ENCODE data around the gene OR8A1.

Gene OR8A1

DNA sequence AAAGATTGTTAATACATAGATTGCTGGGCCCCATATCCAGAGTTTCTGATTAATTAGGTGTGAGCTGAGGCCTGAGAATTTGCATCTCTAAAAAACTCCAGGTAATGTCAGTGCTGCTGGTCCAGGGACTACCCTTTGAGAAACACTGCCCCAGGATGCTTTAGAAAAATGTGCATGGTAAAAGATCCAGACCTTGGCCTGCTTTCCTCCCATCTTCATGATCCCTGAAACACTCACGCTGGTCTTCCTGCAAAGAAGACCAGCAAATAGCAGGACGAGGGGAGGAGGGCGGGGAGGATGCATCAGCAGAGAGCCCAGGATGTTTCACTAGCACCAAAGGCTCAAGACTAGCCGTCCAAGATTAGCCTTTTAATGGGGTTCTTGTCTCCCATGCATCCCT, at the start of gene OR8A1:
Gene OR8A1 (plus strand): TSS at position 301 of the 400 bp plus-strand sequence. CDS start 123 bp downstream, outside the sequence.
- DNase-seq = no peak

DNA sequence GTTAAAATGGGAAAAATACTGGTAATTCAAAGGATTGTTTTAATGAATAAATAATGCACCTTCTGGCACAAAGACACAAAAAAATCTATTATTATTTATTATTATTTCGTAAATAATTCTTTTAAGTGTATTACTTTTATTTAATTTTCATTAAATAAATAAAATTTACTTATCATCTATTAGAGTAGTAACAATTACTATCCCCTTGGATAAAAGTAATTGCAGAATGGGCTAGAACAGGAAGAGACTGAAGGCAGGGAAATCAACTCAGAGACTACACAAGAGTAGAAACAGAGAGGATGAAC, 49.3 kb upstream of the OR8A1 start:
- DNase-seq = no peak

DNA sequence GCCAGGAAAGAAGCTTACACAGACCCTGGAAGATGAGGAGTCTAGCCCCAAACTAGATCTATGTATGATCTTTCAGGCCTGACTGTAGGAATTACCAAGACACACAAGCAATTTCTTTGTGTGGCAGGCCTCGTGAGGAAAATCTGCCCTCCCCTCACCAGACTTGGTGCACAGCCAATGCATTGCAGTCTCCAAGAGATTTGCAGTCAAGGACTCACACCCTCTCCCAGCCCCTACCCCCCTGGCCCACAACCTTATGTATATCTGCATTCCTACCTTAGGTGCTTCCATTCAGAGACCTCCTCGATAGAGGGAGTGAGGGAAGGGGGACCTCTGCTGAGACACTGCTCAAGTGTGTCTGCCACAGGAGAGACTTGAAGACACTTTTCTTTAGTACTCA, 36.2 kb upstream of the OR8A1 start:
- no peak for DNase-seq

DNA sequence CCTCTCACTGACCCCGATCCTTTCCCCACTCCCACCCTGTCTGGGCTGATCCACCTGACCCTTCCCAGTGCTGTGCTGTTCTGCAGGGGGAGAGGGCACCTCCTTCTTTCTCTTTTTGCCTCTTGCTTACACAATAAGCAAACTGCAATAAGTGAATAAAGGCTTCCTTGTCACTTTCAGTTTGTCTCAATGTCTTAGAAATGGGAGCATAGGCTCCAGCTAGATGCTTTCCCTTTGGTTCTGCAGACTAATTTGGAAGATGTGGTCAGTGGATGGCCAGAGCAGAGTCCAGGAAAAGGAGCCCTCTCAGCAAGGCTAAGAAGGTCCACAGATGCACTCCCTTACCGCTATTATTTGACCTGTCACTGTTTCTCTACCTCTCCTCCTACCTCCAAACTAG, 35.7 kb upstream of the OR8A1 start:
- no peak for DNase-seq

DNA sequence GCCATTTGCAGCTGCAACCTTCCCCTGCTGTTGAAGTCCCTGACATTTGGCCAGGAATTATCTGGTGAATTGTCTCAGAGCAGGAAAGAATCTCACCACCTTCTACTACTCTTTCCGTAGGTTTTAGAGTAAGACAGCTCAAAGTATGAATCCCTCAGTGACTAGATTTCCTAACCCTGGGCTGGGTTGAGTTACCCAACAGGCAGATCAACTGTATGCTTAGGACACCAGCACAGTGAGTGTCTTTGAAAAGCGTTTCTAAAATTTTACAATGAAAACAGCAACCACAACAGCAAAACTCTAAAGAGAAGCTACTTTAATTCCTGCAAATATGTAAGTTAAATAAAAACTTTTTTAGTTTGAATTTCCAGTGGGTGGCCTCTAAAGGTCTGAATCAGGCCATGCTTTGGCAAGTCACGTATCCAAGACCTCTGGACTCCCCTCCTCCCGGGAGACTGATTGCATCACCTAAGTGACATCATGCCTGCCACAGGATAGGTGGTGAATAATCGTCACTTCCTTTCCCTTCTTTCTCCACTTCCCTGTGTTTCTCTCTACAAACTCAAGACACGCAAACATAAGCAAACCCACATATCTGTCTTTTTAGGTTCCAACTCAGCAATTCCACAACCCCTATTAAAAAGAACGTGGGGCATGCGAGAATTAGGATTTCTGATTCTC, 34.1 kb upstream of the OR8A1 start:
- DNase-seq = no peak

DNA sequence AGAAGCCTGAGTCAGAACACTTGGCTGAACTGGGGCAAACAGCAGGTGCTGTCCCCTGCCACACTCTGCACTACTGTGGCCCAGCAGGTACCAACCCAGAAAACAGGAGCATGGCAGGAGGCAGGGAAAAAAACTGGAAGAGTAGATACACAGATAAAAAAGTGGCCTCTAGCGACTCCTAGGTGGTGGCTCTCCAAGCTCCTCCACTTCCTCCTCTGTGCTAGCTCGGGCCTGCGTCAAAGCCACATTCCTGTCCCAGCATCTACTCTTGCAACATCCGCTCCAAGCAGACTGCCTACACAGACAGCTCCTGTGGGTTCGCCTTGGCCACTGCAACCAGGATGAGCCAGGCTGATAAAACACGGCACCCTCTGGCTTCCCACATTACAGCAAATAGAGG, 33.3 kb upstream of the OR8A1 start:
- DNase-seq = no peak

DNA sequence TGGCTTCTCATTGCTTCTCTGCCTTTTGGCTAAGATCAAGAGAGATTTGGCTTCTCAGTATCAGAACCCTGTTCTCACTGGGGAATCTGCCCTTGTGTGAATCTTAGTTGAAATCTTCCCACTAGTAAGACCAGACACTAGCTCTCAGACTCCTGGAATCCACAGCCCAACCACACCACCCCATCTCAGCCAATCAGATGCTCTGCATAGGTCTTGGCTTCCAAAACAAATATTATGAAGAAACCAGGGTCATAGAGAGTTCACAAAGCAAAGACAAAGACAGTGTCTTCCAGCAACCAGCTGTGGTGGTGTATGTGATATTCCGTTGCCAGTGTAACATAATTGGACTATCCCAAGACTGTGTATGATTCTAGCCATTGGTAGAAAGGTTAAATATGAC, 31.8 kb upstream of the OR8A1 start:
- DNase-seq = no peak

DNA sequence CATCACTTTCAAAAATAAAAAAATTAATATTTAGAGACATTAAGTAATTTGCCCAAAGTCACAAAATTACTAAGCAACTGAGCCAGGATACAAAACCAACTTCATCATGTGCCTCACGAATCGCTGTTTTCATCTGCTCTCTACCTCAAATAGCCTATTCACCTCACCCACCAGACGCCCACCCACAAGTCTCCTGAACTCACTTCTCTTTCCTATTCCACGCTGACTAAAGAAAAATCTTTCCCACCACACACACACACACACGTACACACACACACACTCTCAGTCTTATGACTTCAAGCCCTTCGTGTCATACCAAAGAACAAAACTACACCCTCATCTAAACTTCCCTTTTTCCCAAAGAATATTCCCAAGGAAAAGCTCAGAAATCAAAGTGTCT, 28.6 kb upstream of the OR8A1 start:
- DNase-seq = no peak

DNA sequence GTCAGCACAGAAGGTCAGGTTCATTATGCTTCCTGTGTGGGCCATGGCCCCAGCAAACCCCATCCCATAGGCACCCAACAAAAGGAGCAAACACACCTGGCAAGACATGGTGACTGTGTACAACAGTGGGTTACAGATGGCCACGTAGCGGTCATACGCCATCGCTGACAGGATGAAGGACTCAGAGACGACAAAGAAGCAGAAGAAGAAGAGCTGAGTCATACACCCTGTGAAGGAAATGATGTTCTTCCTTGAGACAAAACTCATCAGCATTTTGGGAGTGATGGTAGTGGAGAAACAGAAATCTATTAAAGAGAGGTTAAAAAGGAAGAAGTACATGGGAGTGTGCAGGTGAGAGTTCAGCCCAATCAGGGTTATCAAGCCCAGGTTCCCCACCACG, 26.7 kb upstream of the OR8A1 start:
- no peak for DNase-seq

DNA sequence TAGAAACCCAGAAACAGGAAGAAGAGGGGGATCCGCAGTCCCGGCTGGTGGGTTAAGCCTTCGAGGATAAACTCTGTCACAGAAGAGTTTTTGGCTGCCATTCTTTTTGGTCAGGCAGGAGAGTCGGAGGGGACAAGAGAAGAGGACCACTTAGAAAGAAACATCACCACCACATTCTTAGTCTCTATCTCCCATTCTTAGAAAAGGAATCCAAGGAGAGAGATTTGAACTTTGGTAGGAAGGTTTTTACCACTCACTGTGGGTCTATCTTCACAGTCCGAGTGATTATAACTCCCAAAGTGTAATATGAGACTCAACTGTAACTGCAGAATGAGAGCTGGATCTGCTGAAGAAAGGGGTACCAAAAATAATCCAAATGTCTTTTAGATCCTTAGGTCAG, 26.2 kb upstream of the OR8A1 start, which contains the start of gene OR8B12:
Gene OR8B12 (minus strand): TSS at position 101 of the 400 bp plus-strand sequence. CDS start 0 bp downstream, at position 101.
- DNase-seq = no peak

DNA sequence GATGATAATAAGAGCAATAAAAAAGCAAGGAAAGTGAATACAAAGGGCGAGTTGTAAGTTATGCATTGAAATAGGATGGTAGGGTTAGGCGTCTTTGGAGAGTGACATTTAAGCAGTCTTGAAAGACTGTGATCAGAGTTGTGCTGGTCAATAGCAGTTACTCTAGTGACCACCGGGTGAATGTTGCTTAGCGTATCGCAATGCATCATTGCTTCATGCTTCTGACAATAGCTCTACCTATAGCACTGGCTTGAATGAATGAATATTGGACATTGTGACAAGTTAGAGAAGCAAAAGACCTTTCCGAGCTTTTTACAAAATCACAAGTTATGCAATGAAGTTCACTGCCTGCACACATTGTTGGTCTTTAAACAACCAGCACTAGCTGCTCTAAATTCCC, 18.6 kb upstream of the OR8A1 start:
- DNase-seq = no peak

DNA sequence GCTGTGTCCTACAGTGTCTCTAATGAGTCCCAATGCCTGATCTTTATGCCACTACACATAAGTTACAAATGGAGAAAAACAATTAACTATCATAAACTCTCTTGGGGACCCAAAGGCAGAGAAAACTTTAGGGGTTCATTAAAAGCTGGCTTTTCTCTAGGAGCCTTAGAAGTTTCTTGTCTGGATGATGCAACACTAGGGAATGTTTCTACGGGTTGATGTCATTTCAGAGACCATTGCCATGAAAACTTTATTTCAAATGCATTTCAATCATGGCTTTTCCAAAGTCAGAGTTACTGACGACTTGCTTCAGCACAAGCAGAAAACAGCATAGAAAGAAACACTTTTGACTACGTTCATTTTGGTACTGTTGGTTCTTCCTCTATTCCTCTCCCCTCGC, 17.8 kb upstream of the OR8A1 start:
- no peak for DNase-seq

DNA sequence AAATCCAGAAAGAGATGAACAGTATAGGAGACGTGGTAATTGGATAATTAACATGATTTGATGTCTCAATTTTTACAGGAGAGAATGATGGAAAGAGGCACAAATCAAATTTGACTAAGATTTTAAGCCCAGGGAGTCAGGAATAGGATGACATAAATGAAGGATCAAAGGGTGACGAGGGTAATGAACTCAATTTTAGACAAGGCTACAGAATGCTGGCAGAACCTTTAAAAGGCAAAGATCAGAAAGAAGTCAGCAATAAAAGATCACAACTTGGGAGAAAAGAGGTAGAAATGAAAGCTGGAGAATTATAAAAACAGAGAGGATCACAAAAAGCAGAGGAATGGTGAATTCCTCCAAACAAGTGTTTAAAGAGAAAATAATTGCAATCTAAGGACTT, 13.0 kb upstream of the OR8A1 start:
- no peak for DNase-seq

DNA sequence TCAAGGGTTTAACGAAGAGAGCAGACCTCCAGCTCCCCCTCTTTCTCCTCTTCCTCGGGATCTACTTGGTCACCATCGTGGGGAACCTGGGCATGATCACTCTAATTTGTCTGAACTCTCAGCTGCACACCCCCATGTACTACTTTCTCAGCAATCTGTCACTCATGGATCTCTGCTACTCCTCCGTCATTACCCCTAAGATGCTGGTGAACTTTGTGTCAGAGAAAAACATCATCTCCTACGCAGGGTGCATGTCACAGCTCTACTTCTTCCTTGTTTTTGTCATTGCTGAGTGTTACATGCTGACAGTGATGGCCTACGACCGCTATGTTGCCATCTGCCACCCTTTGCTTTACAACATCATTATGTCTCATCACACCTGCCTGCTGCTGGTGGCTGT, 363 bp downstream of the OR8A1 start:
- DNase-seq = no peak

DNA sequence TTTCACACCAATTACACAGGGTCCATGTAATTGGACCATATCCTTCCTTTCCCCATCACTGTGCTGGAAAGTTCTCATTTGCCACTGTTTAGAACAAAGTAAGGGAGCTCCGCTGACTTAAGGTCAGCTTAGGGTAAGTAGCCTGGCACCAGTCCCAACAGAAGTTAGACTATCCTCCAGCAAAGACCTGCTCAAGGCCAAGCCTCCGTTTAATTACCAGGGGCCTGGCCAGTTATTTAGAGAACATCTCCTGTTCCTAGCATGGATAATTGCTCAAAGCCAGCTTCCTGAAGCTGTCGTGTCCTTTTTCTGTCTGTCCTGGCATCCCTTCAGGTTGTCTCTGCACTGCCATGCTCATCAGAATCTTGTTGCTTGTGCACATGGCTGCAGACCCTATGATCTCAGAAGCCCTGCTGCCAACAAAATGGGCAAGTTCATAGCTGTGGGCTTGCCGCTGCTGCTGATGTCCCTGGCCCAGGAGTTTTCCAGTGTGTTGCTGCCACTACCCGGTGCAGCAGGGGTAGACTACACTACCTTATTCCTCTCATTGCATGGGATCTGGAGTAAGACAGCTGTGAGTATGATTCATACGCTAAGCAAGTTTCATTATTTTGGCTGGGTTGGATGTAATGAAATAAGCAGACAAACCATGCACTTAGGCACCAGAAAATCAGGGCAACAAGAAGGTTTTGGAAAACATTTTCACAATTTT, 8.1 kb downstream of the OR8A1 start:
- no peak for DNase-seq

DNA sequence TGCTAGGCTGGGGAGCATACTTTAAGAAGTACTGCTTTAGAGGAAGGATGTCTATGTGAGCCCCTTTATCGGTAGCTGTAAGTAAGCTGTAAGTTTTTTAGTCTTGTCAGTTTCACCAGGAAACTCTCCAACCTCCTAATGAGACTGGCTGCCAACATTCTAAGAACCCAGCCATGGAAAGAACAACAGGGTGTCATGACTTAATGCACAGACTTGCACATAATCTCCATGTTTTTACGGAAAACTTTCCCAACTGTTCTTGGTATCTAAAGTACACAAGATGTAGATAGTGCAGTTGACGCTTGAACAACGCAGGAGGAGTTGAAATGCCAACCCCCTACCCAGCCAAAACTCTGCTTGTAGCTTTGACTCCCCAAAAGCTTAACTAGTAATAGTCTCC, 9.0 kb downstream of the OR8A1 start:
- no peak for DNase-seq

DNA sequence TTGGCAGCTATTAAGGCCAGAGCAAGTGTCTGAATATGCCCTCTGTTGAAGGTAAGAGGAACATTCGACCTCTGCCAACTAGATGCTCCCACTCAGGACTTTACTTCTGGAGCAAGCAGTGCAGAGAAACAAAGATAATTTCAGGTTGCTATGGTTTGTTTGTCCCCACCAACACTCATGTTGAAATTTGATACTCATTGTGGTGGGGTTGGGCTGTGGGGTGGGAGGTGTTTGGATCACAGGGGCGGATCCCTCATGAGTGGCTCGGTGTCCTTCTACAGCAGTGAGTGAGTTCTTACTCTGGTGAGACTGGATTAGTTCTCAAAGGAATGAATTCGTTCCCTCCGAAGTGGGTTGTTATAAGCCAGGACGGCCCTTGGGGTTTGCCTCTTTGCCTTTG, 12.0 kb downstream of the OR8A1 start:
- no peak for DNase-seq

DNA sequence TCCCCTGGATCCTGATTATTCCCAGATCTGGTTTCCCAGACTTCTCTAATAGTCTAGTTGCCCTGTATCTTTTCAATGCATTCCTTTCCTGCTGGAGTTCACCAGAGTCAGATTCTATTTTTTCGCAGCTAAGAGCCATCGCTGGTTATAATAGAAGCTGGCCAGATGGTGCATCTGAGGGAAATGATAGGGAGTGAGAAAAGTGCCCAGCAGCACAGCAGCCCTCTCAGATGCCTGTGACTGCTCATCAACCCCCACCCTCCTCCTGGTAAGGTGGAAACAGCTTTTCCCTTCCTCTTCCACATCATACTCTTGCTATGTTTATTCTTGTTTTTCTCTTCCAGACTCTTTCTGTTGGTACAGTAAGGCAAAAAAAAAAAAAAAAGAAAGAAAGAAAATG, 12.8 kb downstream of the OR8A1 start:
- no peak for DNase-seq

DNA sequence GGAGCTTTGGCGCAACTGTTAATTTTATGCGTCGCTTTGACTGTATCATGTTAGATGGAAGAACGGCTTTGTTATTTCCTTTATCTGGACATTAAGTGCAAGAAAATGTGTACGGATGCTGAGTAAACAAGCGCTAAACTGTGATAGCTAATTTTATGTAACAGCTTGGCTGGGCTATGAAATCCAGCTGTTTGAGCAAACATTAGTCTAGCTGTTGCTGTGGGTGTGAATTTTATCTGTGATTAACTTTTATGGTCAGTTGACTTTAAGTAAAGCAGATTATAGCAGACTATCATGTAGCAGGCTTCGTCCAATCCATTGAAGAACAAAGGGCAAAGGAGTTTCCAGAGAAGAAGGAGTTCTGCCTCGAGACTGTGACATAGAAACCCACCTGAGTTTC, 14.0 kb downstream of the OR8A1 start:
- DNase-seq = no peak

DNA sequence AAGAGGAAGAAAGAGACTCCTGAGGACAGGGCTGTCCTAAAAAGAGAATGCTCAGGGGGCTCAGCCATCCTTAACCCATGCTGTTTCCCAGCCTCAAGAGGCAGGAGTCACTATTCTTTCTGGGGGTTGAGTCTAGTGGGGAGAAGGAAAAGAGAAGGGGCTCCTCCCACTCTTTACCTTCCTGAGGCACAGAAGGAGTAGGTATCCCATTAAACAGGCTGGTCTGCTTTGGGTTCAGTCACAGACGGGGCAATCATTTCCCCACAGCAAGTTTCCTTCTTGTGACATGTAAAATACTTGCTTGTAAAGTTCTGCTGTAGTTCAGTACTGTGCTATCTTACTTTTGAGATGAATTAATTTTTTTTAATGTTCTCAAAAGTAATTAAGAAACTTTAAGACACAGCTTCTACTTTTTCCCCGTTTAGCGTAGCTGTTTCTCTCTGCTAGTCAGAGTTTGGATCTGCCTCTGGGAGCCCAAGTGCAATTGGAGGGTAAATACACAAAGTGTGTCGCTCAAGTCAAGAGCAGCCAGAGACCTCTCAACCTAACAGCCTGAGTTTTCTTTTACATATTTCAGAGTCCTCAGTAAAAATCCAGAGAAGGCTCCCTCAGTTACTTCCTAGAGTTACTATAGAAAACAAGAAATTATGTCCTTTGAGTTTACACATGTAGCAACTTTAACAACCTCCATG, 15.0 kb downstream of the OR8A1 start:
- DNase-seq = no peak

DNA sequence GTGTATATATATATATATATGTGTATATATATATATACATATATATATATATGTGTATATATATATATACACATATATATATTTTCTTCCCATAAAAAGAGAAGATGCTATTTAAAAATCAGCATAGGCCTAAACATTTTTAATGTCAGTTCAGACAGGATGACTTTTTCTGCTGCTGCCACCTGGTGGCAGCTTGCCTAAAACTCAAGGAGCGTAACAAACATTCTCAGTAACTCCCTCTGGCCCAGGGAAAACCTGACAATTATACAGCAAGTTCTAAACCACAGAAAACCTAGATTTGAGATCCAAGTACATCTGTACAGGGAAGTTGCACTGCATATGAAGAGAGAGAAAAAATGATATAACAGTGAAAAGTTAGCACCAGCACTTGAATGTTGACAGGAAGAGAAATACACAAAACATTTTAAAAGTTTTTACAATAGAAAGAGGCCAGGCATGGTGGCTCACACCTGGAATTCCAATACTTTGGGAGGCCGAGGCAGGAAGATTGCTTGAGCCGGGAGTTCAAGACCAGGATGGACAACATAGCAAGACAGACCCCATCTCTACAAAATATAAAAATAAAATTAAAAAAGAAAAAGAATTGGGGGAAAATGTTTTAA, 16.6 kb downstream of the OR8A1 start:
- DNase-seq = peak; percentile 10

DNA sequence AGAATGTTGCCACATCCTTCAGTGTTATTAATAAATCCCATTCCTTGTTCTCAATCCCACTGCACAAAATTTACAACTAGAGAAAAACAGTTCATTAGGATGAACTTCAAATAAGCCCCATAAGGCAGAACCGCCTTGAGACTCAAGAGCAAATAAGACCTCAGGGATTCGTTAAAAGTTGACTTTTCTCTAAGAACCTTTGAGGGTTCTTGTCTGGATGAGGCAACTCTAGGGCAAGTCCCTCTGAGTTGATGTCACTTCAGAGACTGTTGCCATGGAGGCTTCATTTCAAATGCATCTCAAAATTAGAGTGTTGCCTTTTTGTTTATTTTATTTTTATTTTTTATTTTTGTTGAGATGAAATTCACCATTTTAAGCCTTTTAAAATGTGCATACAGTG, 21.6 kb downstream of the OR8A1 start:
- DNase-seq = no peak

DNA sequence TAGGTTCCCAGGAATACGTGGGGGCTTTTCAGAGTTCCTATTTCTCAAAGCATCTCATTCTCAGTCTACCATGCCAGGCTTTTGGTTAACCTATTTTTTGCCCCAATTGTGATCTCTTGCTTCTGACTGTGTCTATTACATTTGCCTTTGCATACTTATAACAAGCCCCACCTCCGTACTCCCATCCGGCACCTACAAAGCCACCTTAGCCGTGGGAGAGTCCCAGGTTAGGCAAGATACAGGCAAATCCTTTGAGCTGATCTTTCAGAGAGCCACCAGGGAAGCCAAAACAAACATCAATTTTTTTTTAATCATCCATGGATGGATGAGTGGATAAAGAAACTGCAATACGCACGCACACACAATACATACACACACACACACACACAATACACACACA, 22.8 kb downstream of the OR8A1 start:
- DNase-seq = no peak

DNA sequence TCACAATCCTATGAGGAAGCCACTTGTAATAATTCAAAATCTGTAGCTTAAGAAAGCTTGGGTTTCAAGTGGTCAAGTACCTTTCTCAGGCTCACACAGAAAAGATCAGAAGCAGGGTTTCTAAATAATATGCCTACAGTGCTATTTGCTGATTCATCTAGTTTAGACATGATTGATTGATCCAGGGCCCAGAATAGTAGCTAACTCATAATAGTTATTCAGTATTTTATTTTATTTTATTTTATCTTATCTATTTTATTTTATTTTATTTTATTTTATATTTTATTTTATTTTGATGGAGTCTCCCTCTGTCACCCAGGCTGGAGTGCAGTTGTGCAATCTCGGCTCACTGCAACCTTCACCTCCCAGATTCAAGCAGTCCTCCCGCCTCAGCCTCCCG, 25.5 kb downstream of the OR8A1 start:
- DNase-seq = no peak

All from stimulated activated naive CD4-positive, alpha-beta T cell treated with Interleukin-2 at 50 U/mL for 16 hours (primary cell).